ENCODE results near the gene FGD6. TPM values are rescaled to one million over a fixed set of nuclear protein-coding genes. Genes with fewer than 3 reads are reported as not detected.

Gene FGD6
- total RNA-seq: 14.1 TPM

GRCh38 chr12:95217377-95218149 lies at the start of gene FGD6, which contains the start of gene VEZT:
TSS of gene FGD6 (minus strand) at chr12:95217467. CDS start at chr12:95217240, 227 bp downstream.
TSS of gene VEZT (plus strand) at chr12:95217807. CDS start at chr12:95217851, 44 bp downstream.

GRCh38 chr12:95072900-95073697 lies 144.2 kb downstream of the FGD6 start, which contains the start of gene NR2C1:
TSS of gene NR2C1 (minus strand) at chr12:95073618. CDS start at chr12:95067384, 6,234 bp downstream.

Other genes starting within 250 kb of the FGD6 start
- 65.4 TPM for gene NDUFA12, start 213.8 kb downstream of the FGD6 start, total RNA-seq
- 84.2 TPM for gene NR2C1, start 143.8 kb downstream of the FGD6 start, total RNA-seq
- gene VEZT, start 340 bp upstream of the FGD6 start, total RNA-seq: 326 TPM